Measurements from ENCODE around the gene DMRT3. TPM values are rescaled to one million over a fixed set of nuclear protein-coding genes. Genes with fewer than 3 reads are reported as not detected.

DMRT3 gene
- total RNA-seq: not detected

GRCh38 chr9:976258-976942 lies at the start of gene DMRT3:
Gene DMRT3, plus strand, starts transcription at chr9:976655. Its CDS starts 347 bp downstream, at chr9:977002.
- POLR2A ChIA-PET: no interaction called here
- DNase-seq: no peak
- Mint-ChIP-seq H3K27me3 (peaks cover 80% of the 10 kb centered on the region), H3K4me1 (peaks cover 7% of the 10 kb centered on the region), H3K4me3 (no peak within 1 kb of the TSS), H3K27ac (no peak within 1 kb of the TSS), H3K9me3 (no peaks in the 10 kb centered on the region), H3K36me3 (ENCODE audit: low read depth) (peaks cover 9% of the 10 kb centered on the region)
- CTCF ChIA-PET: interaction anchor here (4.0 kb wide), 1 partner anchor 34 kb away, joined by 15 read pairs; no protein-coding TSS in a partner anchor

GRCh38 chr9:926976-927375 lies 49.5 kb upstream of the DMRT3 start:
- H3K27me3 Mint-ChIP-seq: peaks cover 16% of the 10 kb centered on the region
- H3K9me3 Mint-ChIP-seq: no peaks in the 10 kb centered on the region
- H3K36me3 Mint-ChIP-seq (ENCODE audit: low read depth): no peaks in the 10 kb centered on the region
- ChIA-PET POLR2A (no interaction called here), CTCF (interaction anchor here (1.4 to 3.0 kb wide), 5 partner anchors 13 to 35 kb away, joined by 3 to 14 read pairs (median 4); no protein-coding TSS in a partner anchor)
- no peak overlapping the region for H3K27ac Mint-ChIP-seq
- no peak overlapping the region for H3K4me3 Mint-ChIP-seq
- no peaks in the 10 kb centered on the region for H3K4me1 Mint-ChIP-seq
- DNase-seq: no peak

- ChIA-PET CTCF (interaction anchor here (1.0 to 3.0 kb wide), 11 partner anchors 11 to 83 kb away, joined by 3 to 14 read pairs (median 4); no protein-coding TSS in a partner anchor), POLR2A (no interaction called here)
- no peak for DNase-seq
- Mint-ChIP-seq H3K9me3 (no peaks in the 10 kb centered on the region), H3K36me3 (ENCODE audit: low read depth) (no peaks in the 10 kb centered on the region), H3K27ac (no peak overlapping the region), H3K4me3 (no peak overlapping the region), H3K27me3 (peaks cover 15% of the 10 kb centered on the region), H3K4me1 (no peaks in the 10 kb centered on the region)
Measured at GRCh38 chr9:928363-929042, 48.0 kb upstream of the DMRT3 start.

GRCh38 chr9:929719-930118 lies 46.7 kb upstream of the DMRT3 start:
- Mint-ChIP-seq H3K36me3 (ENCODE audit: low read depth) (no peaks in the 10 kb centered on the region), H3K27me3 (peaks cover 23% of the 10 kb centered on the region), H3K9me3 (no peaks in the 10 kb centered on the region), H3K27ac (no peak overlapping the region), H3K4me1 (no peaks in the 10 kb centered on the region), H3K4me3 (no peak overlapping the region)
- POLR2A ChIA-PET: no interaction called here
- no peak for DNase-seq
- CTCF ChIA-PET: interaction anchor here (0.9 to 2.2 kb wide), 2 partner anchors 34 to 75 kb away, joined by 3 to 8 read pairs; no protein-coding TSS in a partner anchor

- ChIA-PET POLR2A (no interaction called here), CTCF (interaction anchor here (1.0 kb wide), 1 partner anchor 40 kb away, joined by 3 read pairs; no protein-coding TSS in a partner anchor)
- no peaks in the 10 kb centered on the region for H3K4me1 Mint-ChIP-seq
- no peak for DNase-seq
- H3K36me3 Mint-ChIP-seq (ENCODE audit: low read depth): no peaks in the 10 kb centered on the region
- H3K27ac Mint-ChIP-seq: no peak overlapping the region
- H3K9me3 Mint-ChIP-seq: no peaks in the 10 kb centered on the region
- peaks cover 39% of the 10 kb centered on the region for H3K27me3 Mint-ChIP-seq
- H3K4me3 Mint-ChIP-seq: no peak overlapping the region
Measured at GRCh38 chr9:933356-933755, 43.1 kb upstream of the DMRT3 start.

- H3K27ac Mint-ChIP-seq: no peak overlapping the region
- H3K4me1 Mint-ChIP-seq: no peaks in the 10 kb centered on the region
- POLR2A ChIA-PET: no interaction called here
- H3K4me3 Mint-ChIP-seq: no peak overlapping the region
- no peak for DNase-seq
- peaks cover 4% of the 10 kb centered on the region for H3K9me3 Mint-ChIP-seq
- CTCF ChIA-PET: no interaction called here
- peaks cover 46% of the 10 kb centered on the region for H3K27me3 Mint-ChIP-seq
- no peaks in the 10 kb centered on the region for H3K36me3 Mint-ChIP-seq (ENCODE audit: low read depth)
Measured at GRCh38 chr9:935348-935965, 41.0 kb upstream of the DMRT3 start.

- H3K36me3 Mint-ChIP-seq (ENCODE audit: low read depth): no peaks in the 10 kb centered on the region
- ChIA-PET POLR2A (no interaction called here), CTCF (no interaction called here)
- H3K4me3 Mint-ChIP-seq: no peak overlapping the region
- peaks cover 37% of the 10 kb centered on the region for H3K27me3 Mint-ChIP-seq
- peaks cover 4% of the 10 kb centered on the region for H3K9me3 Mint-ChIP-seq
- DNase-seq: no peak
- H3K27ac Mint-ChIP-seq: no peak overlapping the region
- no peaks in the 10 kb centered on the region for H3K4me1 Mint-ChIP-seq
Measured at GRCh38 chr9:942805-943580, 33.5 kb upstream of the DMRT3 start.

GRCh38 chr9:947985-948384 lies 28.5 kb upstream of the DMRT3 start:
- no peaks in the 10 kb centered on the region for H3K4me1 Mint-ChIP-seq
- no peak overlapping the region for H3K4me3 Mint-ChIP-seq
- H3K27ac Mint-ChIP-seq: no peak overlapping the region
- no peaks in the 10 kb centered on the region for H3K9me3 Mint-ChIP-seq
- no peaks in the 10 kb centered on the region for H3K36me3 Mint-ChIP-seq (ENCODE audit: low read depth)
- CTCF ChIA-PET: interaction anchor here (1.1 to 3.3 kb wide), 2 partner anchors 21 to 33 kb away, joined by 3 to 14 read pairs; no protein-coding TSS in a partner anchor
- peaks cover 35% of the 10 kb centered on the region for H3K27me3 Mint-ChIP-seq
- no peak for DNase-seq
- POLR2A ChIA-PET: no interaction called here

GRCh38 chr9:948497-948896 lies 28.0 kb upstream of the DMRT3 start:
- no peaks in the 10 kb centered on the region for H3K9me3 Mint-ChIP-seq
- ChIA-PET CTCF (interaction anchor here (1.1 to 3.3 kb wide), 2 partner anchors 21 to 34 kb away, joined by 3 to 14 read pairs; no protein-coding TSS in a partner anchor), POLR2A (no interaction called here)
- no peaks in the 10 kb centered on the region for H3K36me3 Mint-ChIP-seq (ENCODE audit: low read depth)
- no peaks in the 10 kb centered on the region for H3K4me1 Mint-ChIP-seq
- DNase-seq: no peak
- no peak overlapping the region for H3K4me3 Mint-ChIP-seq
- H3K27ac Mint-ChIP-seq: no peak overlapping the region
- H3K27me3 Mint-ChIP-seq: peaks cover 31% of the 10 kb centered on the region

GRCh38 chr9:950139-950538 lies 26.3 kb upstream of the DMRT3 start:
- DNase-seq: no peak
- Mint-ChIP-seq H3K9me3 (no peaks in the 10 kb centered on the region), H3K4me1 (no peaks in the 10 kb centered on the region), H3K36me3 (ENCODE audit: low read depth) (no peaks in the 10 kb centered on the region), H3K4me3 (no peak overlapping the region), H3K27ac (no peak overlapping the region), H3K27me3 (peaks cover 25% of the 10 kb centered on the region)
- ChIA-PET POLR2A (no interaction called here), CTCF (interaction anchor here (0.8 to 1.7 kb wide), 2 partner anchors 22 to 57 kb away, joined by 3 to 7 read pairs; no protein-coding TSS in a partner anchor)

- Mint-ChIP-seq H3K27ac (no peak overlapping the region), H3K4me3 (no peak overlapping the region), H3K36me3 (ENCODE audit: low read depth) (no peaks in the 10 kb centered on the region), H3K27me3 (peaks cover 23% of the 10 kb centered on the region), H3K4me1 (no peaks in the 10 kb centered on the region), H3K9me3 (no peaks in the 10 kb centered on the region)
- CTCF ChIA-PET: interaction anchor here (0.8 kb wide), 1 partner anchor 57 kb away, joined by 3 read pairs; no protein-coding TSS in a partner anchor
- DNase-seq: no peak
- POLR2A ChIA-PET: no interaction called here
Measured at GRCh38 chr9:952546-952945, 23.9 kb upstream of the DMRT3 start.

GRCh38 chr9:959105-959504 lies 17.4 kb upstream of the DMRT3 start:
- Mint-ChIP-seq H3K4me1 (no peaks in the 10 kb centered on the region), H3K9me3 (no peaks in the 10 kb centered on the region), H3K27me3 (peaks cover 36% of the 10 kb centered on the region), H3K4me3 (no peak overlapping the region), H3K27ac (no peak overlapping the region), H3K36me3 (ENCODE audit: low read depth) (no peaks in the 10 kb centered on the region)
- no peak for DNase-seq
- CTCF ChIA-PET: no interaction called here
- POLR2A ChIA-PET: no interaction called here

GRCh38 chr9:959914-960313 lies 16.5 kb upstream of the DMRT3 start:
- ChIA-PET CTCF (no interaction called here), POLR2A (no interaction called here)
- no peak overlapping the region for H3K4me3 Mint-ChIP-seq
- no peaks in the 10 kb centered on the region for H3K4me1 Mint-ChIP-seq
- no peak overlapping the region for H3K27ac Mint-ChIP-seq
- no peak for DNase-seq
- H3K9me3 Mint-ChIP-seq: no peaks in the 10 kb centered on the region
- peaks cover 44% of the 10 kb centered on the region for H3K27me3 Mint-ChIP-seq
- no peaks in the 10 kb centered on the region for H3K36me3 Mint-ChIP-seq (ENCODE audit: low read depth)
